ENCODE data around the gene S1PR3. TPM values are rescaled to one million over a fixed set of nuclear protein-coding genes. Genes with fewer than 3 reads are reported as not detected.

The S1PR3 gene
- total RNA-seq, 1 experiment from 2014 or later, result 23.3 TPM

GRCh38 chr9:88983865-88984542 is 7.3 kb upstream of the S1PR3 start:
- Histone ChIP-seq H3K27ac (no peak overlapping the region), H3K36me3 (ENCODE audit: low read depth) (no peaks in the 10 kb centered on the region), H3K9me3 (ENCODE audit: insufficient read depth, low read depth) (no peaks in the 10 kb centered on the region), H3K9me2 (ENCODE audit: insufficient read depth) (no peaks in the 10 kb centered on the region), H3F3A (ENCODE audit: insufficient read depth, low read depth) (peaks cover 3% of the 10 kb centered on the region; the same call in 1 of the 2 replicates), H3K4me3 (no peak overlapping the region), H3K4me2 (0 out of 2 replicates have a peak overlapping the region, but pooled peaks have one; percentile 1), H3K79me2 (ENCODE audit: low read depth) (no peaks in the 10 kb centered on the region), H2AFZ (peak overlapping the region; percentile 39; the same call in 1 of the 2 replicates), H3K27me3 (ENCODE audit: insufficient read depth, low read depth) (no peaks in the 10 kb centered on the region), H3K4me1 (replicated peaks; ENCODE audit: insufficient read depth) (peaks cover 5% of the 10 kb centered on the region), H4K20me1 (ENCODE audit: insufficient read depth) (no peaks in the 10 kb centered on the region)
- ChIA-PET POLR2A (ENCODE audit: unreplicated experiment) (no interaction called here), CTCF (no interaction called here)
- no peak for DNase-seq
- BruUV-seq (replicated peaks), result no TSS peak
- TF ChIP-seq, protein P1, sequence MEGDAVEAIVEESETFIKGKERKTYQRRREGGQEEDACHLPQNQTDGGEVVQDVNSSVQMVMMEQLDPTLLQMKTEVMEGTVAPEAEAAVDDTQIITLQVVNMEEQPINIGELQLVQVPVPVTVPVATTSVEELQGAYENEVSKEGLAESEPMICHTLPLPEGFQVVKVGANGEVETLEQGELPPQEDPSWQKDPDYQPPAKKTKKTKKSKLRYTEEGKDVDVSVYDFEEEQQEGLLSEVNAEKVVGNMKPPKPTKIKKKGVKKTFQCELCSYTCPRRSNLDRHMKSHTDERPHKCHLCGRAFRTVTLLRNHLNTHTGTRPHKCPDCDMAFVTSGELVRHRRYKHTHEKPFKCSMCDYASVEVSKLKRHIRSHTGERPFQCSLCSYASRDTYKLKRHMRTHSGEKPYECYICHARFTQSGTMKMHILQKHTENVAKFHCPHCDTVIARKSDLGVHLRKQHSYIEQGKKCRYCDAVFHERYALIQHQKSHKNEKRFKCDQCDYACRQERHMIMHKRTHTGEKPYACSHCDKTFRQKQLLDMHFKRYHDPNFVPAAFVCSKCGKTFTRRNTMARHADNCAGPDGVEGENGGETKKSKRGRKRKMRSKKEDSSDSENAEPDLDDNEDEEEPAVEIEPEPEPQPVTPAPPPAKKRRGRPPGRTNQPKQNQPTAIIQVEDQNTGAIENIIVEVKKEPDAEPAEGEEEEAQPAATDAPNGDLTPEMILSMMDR (conservative IDR thresholded peaks at IDR 0.05), result no peak
- no peak for TF ChIP-seq EZH2 (IDR thresholded peaks at IDR 0.05; ENCODE audit: low read depth)
- intact Hi-C loops (cut with micrococcal nuclease; ENCODE audit: unreplicated experiment), result no loop called here

DNA sequence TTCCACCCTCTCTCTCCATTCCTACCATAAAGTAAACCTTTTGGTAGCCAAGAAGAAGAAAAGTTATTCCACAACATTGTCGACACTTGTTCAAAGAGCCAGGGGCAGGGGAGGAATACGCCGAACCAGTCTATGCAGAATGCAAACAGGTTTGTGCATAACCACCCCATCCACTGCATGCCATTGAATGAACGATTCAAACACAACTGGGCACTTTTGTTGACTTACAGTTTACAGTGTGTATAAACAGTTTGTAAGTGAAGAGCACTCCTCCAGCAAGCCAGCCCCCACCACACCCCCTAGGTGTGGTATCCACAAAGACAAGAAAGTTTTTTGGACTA is 6.8 kb upstream of the S1PR3 start:
- Histone ChIP-seq H3K4me1 (replicated peaks; ENCODE audit: insufficient read depth) (peaks cover 10% of the 10 kb centered on the region), H3K79me2 (ENCODE audit: low read depth) (no peaks in the 10 kb centered on the region), H3K27ac (no peak overlapping the region), H4K20me1 (ENCODE audit: insufficient read depth) (no peaks in the 10 kb centered on the region), H3K27me3 (ENCODE audit: insufficient read depth, low read depth) (no peaks in the 10 kb centered on the region), H2AFZ (peak overlapping the region; percentile 39; the same call in 1 of the 2 replicates), H3K4me2 (0 out of 2 replicates have a peak overlapping the region, but pooled peaks have one; percentile 1), H3K4me3 (no peak overlapping the region), H3K9me3 (ENCODE audit: insufficient read depth, low read depth) (no peaks in the 10 kb centered on the region), H3F3A (ENCODE audit: insufficient read depth, low read depth) (peaks cover 8% of the 10 kb centered on the region; the same call in 1 of the 2 replicates), H3K9me2 (ENCODE audit: insufficient read depth) (no peaks in the 10 kb centered on the region), H3K36me3 (ENCODE audit: low read depth) (no peaks in the 10 kb centered on the region)
- DNase-seq, result peak in 1 of 2 experiments; percentile 60
- intact Hi-C loops (cut with micrococcal nuclease; ENCODE audit: unreplicated experiment), result no loop called here
- POLR2A ChIA-PET (ENCODE audit: unreplicated experiment), result no interaction called here
- TF ChIP-seq, protein P1 (conservative IDR thresholded peaks at IDR 0.05), result no peak
- no peak for TF ChIP-seq EZH2 (IDR thresholded peaks at IDR 0.05; ENCODE audit: low read depth)
- CTCF ChIA-PET, result no interaction called here
- BruUV-seq (replicated peaks), result no TSS peak

- ChIA-PET POLR2A (ENCODE audit: unreplicated experiment) (no interaction called here), CTCF (no interaction called here)
- peaks cover 14% of the 10 kb centered on the region for H3K4me1 ChIP-seq (replicated peaks; ENCODE audit: insufficient read depth)
- no peaks in the 10 kb centered on the region for H3K9me3 ChIP-seq (ENCODE audit: insufficient read depth, low read depth)
- H3F3A ChIP-seq (ENCODE audit: insufficient read depth, low read depth), result peaks cover 9% of the 10 kb centered on the region; the same call in 1 of the 2 replicates
- H4K20me1 ChIP-seq (ENCODE audit: insufficient read depth), result no peaks in the 10 kb centered on the region
- no peak overlapping the region for H3K27ac ChIP-seq
- DNase-seq, result no peak
- H3K36me3 ChIP-seq (ENCODE audit: low read depth), result no peaks in the 10 kb centered on the region
- no peaks in the 10 kb centered on the region for H3K9me2 ChIP-seq (ENCODE audit: insufficient read depth)
- H3K4me3 ChIP-seq, result no peak overlapping the region
- no TSS peak for BruUV-seq (replicated peaks)
- H3K27me3 ChIP-seq (ENCODE audit: insufficient read depth, low read depth), result no peaks in the 10 kb centered on the region
- H3K4me2 ChIP-seq, result no peak overlapping the region
- intact Hi-C loops (cut with micrococcal nuclease; ENCODE audit: unreplicated experiment), result no loop called here
- TF ChIP-seq, protein P1 (conservative IDR thresholded peaks at IDR 0.05), result no peak
- no peak for TF ChIP-seq EZH2 (IDR thresholded peaks at IDR 0.05; ENCODE audit: low read depth)
- H2AFZ ChIP-seq, result no peak overlapping the region
- no peaks in the 10 kb centered on the region for H3K79me2 ChIP-seq (ENCODE audit: low read depth)
Observed at GRCh38 chr9:88985616-88986015, 5.7 kb upstream of the S1PR3 start.

All from PC-9 (cell line).